Panc1 (cell line): Measurements from ENCODE around the gene SERPINB10.

Experiments
- CTCF ChIP-seq: fragments of 450-650 bp; IDR thresholded peaks from 2 replicates; pipeline ENCODE4 v1.5.1; 2017; ENCODE audit warnings: mild to moderate bottlenecking
- POLR2AphosphoS5 ChIP-seq: IDR thresholded peaks from 2 replicates; pipeline ENCODE4 v1.6.1; 2012; ENCODE audit warnings: mild to moderate bottlenecking, low read depth, low read length, moderate library complexity
- REST ChIP-seq, 2 experiments: IDR thresholded peaks; 2 replicates each; pipeline ENCODE4 v1.6.1; 2011 to 2012; ENCODE audit warnings: low read depth in 2 of 2, control low read depth in 1 of 2, low read length in 1 of 2, mild to moderate bottlenecking in 1 of 2, moderate library complexity in 1 of 2; ENCODE audit not compliant: insufficient read depth in 1 of 2
- TCF7L2 ChIP-seq: IDR thresholded peaks from 2 replicates; pipeline ENCODE4 v1.6.1; 2011; ENCODE audit warnings: mild to moderate bottlenecking, low read depth, low read length, inconsistent platforms

DNA sequence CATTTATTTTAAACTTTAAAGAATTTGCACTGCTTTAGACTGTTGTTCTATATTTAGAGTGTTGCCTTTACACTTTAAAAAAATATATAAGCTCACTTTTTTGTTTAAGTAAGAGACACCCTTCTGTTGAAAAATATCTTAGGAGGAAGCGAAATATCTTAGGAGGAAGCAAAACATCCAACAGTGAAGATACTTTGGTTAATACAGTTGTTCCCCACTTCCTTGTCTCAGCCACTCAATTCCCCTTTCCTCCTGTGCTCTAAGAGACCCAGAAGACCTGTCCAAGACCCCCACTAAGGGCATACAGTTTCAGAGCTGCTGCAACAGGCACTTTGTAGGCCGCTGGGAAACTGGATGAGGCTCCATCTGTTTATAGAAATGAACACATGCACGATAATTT lies 67.9 kb downstream of the SERPINB10 start:
- TF ChIP-seq TCF7L2, result no peak
- no peak for TF ChIP-seq CTCF
- no peak for TF ChIP-seq POLR2AphosphoS5
- no peak for TF ChIP-seq REST (IDR thresholded peaks at IDR 0.05; ENCODE audit: insufficient read depth in 1 of 2, low read depth in 2 of 2, low read length in 1 of 2)
